Nephron (organoid): ENCODE results near the gene PROSER1.
A peak's percentile ranks its signal among the peaks of the same experiment; 100 is the strongest.

Source experiments
- H3K27ac Mint-ChIP-seq, 3 experiments: 2 replicates each; pipeline ENCODE4 v1.8.0; 2020; ENCODE audit warnings: mixed read lengths in 3 of 3, mild to moderate bottlenecking in 2 of 3, moderate library complexity in 1 of 3
- H3K27me3 Mint-ChIP-seq: 2 replicates; pipeline ENCODE4 v1.8.0; 2021; ENCODE audit warnings: low read depth, mild to moderate bottlenecking, moderate library complexity, mixed read lengths
- H3K36me3 Mint-ChIP-seq: 2 replicates; pipeline ENCODE4 v1.8.0; 2020; ENCODE audit warnings: low read depth, mixed read lengths
- H3K4me1 Mint-ChIP-seq: 2 replicates; pipeline ENCODE4 v1.8.0; 2020; ENCODE audit warnings: mixed read lengths
- H3K4me3 Mint-ChIP-seq, 3 experiments: 2 replicates each; pipeline ENCODE4 v1.8.0; 2020; ENCODE audit warnings: mild to moderate bottlenecking in 3 of 3, mixed read lengths in 3 of 3, moderate library complexity in 2 of 3
- H3K9me3 Mint-ChIP-seq: 2 replicates; pipeline ENCODE4 v1.8.0; 2020; ENCODE audit warnings: mixed read lengths
- CTCF ChIP-seq, 3 experiments: fragments of 200-600 bp; sonication (generic); IDR thresholded peaks; one replicate each; pipeline ENCODE4 v1.5.0; 2021; ENCODE audit warnings: antibody characterized with exemption in 3 of 3; ENCODE audit not compliant: unreplicated experiment in 3 of 3

PROSER1 gene

GRCh38 chr13:39036212-39036611 lies 1.7 kb downstream of the PROSER1 start:
- no peak for TF ChIP-seq CTCF (IDR thresholded peaks at IDR 0.05; ENCODE audit: unreplicated experiment in 3 of 3)
- H3K27ac Mint-ChIP-seq: peak overlapping the region; percentile 70 to 95 (median 83)
- peak overlapping the region; percentile 94 to 99 (median 96) for H3K4me3 Mint-ChIP-seq
- H3K36me3 Mint-ChIP-seq: no peaks in the 10 kb centered on the region
- peaks cover 41% of the 10 kb centered on the region for H3K4me1 Mint-ChIP-seq
- H3K9me3 Mint-ChIP-seq: no peaks in the 10 kb centered on the region
- H3K27me3 Mint-ChIP-seq: no peaks in the 10 kb centered on the region

GRCh38 chr13:39035799-39036198 lies 2.1 kb downstream of the PROSER1 start:
- TF ChIP-seq CTCF (IDR thresholded peaks at IDR 0.05; ENCODE audit: unreplicated experiment in 3 of 3): no peak
- peak overlapping the region in 2 of 3 experiments; percentile 83 to 95 for H3K27ac Mint-ChIP-seq
- H3K36me3 Mint-ChIP-seq: no peaks in the 10 kb centered on the region
- peak overlapping the region; percentile 94 to 99 (median 96) for H3K4me3 Mint-ChIP-seq
- no peaks in the 10 kb centered on the region for H3K9me3 Mint-ChIP-seq
- H3K27me3 Mint-ChIP-seq: no peaks in the 10 kb centered on the region
- peaks cover 38% of the 10 kb centered on the region for H3K4me1 Mint-ChIP-seq

DNA sequence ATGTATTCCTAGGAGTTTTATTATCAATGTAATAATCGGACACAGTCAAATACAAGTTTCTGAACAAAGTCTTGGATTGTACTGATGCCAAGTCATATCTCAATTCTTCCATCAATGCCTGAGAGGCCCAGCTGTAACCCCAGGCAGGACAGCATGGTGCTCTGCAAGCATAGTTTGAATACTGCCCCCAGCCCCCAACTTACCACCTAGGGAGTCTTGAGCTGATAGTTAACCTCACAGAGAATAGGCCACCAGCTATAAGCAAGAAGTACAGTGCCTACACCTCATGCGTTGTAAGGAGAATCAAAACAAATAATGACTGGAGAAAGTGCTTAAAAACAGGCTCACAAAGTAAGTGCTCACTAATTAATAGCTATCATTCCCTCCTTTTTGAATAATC lies 2.7 kb downstream of the PROSER1 start:
- Mint-ChIP-seq H3K9me3 (no peaks in the 10 kb centered on the region), H3K4me1 (peaks cover 36% of the 10 kb centered on the region), H3K27me3 (no peaks in the 10 kb centered on the region), H3K27ac (no peak overlapping the region), H3K4me3 (peak overlapping the region; percentile 94 to 99 (median 96)), H3K36me3 (no peaks in the 10 kb centered on the region)
- no peak for TF ChIP-seq CTCF (IDR thresholded peaks at IDR 0.05; ENCODE audit: unreplicated experiment in 3 of 3)

DNA sequence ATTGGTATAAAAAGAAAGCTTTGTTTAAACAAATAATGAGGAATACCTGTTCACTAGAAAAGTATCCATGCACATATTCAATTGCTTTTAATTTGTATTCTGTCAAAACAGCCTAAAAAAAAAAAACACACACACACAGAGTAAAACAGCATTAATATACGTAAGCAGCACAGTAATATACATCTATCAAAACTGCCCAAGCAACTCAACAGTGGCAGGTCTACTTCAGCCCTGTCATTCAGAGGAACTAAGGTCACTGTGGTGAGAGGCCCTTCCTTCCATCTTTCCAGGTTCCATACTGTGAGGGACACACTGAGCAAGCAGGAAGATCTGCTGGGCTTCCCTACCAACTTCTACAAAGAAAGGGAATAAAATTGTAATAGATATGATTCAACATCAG lies 3.8 kb downstream of the PROSER1 start:
- no peaks in the 10 kb centered on the region for H3K27me3 Mint-ChIP-seq
- H3K27ac Mint-ChIP-seq: no peak overlapping the region
- peak overlapping the region in 2 of 3 experiments; percentile 38 to 59 for H3K4me3 Mint-ChIP-seq
- H3K9me3 Mint-ChIP-seq: no peaks in the 10 kb centered on the region
- no peaks in the 10 kb centered on the region for H3K36me3 Mint-ChIP-seq
- H3K4me1 Mint-ChIP-seq: peaks cover 31% of the 10 kb centered on the region
- no peak for TF ChIP-seq CTCF (IDR thresholded peaks at IDR 0.05; ENCODE audit: unreplicated experiment in 3 of 3)

- Mint-ChIP-seq H3K36me3 (peaks cover 11% of the 10 kb centered on the region), H3K27ac (no peak overlapping the region), H3K4me1 (peaks cover 25% of the 10 kb centered on the region), H3K27me3 (no peaks in the 10 kb centered on the region), H3K9me3 (no peaks in the 10 kb centered on the region), H3K4me3 (no peak overlapping the region)
- no peak for TF ChIP-seq CTCF (IDR thresholded peaks at IDR 0.05; ENCODE audit: unreplicated experiment in 3 of 3)
These were observed 5.7 kb downstream of the PROSER1 start for GRCh38 chr13:39032150-39032549.

DNA sequence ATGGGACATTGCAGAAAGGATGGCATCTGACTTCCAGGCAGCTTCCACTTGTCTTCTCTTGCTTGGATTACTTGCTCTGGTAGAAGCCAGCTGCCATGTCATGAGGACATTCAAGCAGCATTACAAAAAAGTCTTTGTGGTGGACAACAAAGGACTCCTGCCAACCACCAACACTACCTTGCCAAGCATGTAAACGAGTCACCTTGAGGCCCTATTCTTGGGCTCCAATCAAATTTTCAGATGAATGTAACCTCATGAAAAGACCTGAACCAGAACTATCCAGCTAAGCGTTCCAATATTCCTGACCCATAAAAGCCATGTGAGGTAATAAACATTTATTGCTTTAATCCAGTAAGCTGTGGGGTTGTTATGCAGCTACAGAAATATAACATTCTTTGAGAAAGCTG lies 12.5 kb downstream of the PROSER1 start:
- Mint-ChIP-seq H3K36me3 (peaks cover 59% of the 10 kb centered on the region), H3K9me3 (no peaks in the 10 kb centered on the region), H3K27me3 (no peaks in the 10 kb centered on the region), H3K4me1 (no peaks in the 10 kb centered on the region), H3K27ac (no peak overlapping the region), H3K4me3 (no peak overlapping the region)
- no peak for TF ChIP-seq CTCF (IDR thresholded peaks at IDR 0.05; ENCODE audit: unreplicated experiment in 3 of 3)
